Measurements from ENCODE around the gene SCYL1.
"Not testable (repeated sequence)": the region's sequence is repeated elsewhere in the genome, so short reads cannot be mapped to it uniquely, and the experiment has no call there.

Gene SCYL1

DNA sequence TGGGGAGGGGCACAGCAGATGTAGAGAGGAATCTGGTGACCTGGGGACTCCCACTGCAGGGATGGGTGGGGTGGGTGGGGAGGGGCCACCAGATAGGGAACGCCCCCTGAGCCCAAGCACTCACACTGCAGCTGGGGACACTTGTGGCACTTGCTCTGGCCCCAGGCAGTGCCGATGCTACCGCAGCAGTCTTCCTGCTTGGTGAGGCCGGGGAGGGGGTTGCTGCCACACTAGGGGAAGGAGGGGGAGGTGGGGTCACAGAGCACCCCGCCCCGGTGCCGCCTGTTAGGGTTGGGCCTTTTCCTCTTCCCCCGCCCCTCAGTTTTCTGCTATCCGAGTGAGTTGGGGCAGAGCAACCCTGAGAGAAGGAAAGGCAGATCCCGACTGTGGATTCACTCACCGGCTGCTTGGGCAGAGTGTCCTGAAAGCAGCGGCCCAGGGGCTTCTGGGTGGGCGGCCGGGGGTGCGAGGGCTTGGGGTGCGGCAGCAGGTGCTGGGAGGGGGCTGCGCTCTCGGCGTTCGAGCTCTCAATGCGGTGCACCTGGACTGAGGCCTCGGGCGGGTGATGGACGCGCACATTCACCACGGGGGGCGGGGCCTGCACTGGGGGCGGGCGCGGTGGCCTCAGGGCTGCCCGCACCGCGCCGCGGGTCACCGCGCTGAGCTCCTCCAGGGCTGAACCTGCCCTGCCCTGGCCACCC, 28.6 kb downstream of the SCYL1 start:
- no peak for DNase-seq (ENCODE audit: low read depth, low spot score)

DNA sequence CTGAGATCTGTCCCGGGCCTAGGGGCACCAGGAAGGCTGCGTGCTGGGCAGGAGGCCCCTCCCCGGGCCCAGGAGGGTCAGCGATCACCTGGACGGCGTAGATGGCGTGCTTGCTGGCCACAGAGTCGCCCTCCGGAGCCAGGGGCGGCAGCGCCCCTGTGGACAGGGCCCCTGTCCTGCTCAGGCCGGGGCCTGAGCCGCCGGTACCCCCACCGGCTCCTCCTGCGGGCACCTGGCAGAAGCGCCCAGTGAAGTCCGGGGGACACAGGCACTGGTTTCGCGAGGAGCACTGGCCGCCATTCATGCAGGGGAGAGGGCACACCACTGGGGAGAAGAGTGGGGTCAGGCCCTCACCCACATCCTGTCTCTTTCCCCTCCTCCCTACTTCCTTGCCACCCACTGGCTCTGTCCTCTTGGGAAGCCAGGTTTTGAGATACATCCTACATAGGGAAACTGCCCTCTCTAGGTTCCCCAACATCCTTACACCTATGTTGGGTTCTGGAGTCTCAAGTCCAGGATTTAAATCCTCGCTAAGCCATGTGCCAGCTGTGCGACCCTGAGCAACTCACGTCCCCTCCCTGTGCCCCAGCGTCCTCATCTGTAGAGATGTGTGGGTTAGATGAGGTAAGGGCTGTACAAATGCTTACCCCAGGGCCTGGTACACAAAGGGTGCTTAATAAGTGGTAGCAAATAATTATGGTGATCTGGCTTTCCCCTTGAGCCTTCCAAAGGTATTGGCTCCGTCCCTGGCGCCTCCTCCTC, 29.4 kb downstream of the SCYL1 start:
- no peak for DNase-seq (ENCODE audit: low read depth, low spot score)

DNA sequence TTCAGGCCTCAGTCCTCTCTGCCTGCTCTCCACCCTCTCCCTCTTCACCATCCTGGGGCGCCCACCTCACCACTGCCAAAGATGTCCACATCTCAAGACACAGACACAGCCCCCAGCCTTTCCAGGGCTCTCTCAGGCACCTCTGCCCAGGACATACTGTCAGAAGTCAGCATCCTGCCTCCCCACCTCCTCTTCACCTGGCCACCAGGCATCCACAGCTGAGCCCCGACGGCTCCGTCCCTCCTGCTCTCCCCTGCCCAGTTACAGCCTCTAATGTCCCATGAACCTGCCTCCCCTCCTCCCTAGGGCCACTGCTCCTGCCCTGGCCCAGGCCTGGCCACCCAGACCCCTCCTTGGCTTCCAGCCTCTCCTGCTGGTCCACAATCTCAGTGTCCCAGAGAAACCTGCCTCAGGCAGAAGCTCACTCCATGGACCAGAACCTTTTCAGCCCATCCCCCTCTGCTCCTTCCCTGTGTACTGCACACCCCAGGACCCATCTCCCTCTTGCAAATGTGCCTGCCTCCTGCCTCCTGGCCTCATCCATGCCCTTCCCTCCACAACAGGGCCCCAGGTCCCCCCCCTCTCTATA, 30.1 kb downstream of the SCYL1 start:
- no peak for DNase-seq (ENCODE audit: low read depth, low spot score)

DNA sequence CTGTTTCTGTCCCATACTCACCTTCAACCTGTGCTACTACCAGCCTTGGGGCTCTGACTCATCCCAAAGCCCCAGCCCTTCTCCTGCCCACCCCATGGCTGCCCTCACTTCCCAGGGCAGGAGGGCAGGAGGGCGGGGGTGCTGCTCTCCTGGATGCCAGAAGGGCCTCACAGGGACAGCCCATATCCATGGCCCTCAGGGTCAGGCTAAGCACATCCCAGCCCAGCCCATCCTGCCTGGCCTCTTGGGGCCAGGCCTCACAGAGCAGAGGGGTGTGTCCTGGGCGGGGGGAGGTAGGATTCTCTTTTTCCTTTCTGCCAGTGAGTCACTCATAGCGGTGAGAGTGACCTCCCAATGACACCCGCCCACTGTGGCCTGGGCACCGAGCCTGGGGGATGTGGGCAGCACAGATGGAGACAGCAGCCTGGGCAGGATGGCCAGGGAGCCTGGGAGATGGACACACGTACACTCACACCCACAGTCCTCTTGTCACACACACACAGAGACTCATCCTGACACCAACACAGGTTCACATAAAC, 30.9 kb downstream of the SCYL1 start:
- no peak for DNase-seq (ENCODE audit: low read depth, low spot score)

DNA sequence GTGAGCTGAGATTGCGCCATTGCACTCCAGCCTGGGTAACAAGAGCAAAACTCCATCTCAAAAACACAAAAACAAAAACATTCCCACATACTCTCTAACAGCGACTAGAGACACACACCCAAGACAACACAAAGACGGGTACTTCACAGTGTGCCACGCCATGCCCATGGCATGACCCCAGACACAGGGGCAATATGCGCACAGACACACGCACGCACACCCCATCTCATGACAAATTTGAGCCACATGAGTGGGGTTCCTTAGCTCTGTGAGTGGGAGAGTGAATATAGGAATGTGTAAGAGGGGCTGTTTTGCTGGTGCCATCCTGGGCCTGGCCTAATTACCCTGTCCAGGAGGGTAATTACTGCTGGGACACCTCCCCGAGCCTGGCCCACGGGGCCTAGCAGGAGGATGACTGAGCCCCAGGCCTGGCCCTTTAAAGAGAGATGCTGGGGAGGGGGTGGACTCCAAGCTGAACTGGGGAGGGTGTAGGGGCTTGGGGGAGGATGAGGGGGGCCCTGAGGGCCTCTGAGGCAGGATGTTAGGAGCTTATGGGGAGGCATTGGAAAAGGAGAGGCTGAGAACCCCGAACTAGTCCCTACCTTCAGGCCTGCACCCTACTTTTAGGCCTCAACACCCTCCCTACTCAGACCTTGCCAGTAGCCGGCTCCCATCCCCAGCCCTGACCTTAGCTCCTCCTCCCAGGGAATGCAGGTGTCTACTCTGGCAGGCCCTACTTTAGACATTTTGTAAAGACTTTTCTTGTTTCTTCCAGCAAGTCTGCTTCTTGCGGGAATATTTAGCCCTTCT, 31.8 kb downstream of the SCYL1 start:
- DNase-seq (ENCODE audit: low read depth, low spot score) = no peak

DNA sequence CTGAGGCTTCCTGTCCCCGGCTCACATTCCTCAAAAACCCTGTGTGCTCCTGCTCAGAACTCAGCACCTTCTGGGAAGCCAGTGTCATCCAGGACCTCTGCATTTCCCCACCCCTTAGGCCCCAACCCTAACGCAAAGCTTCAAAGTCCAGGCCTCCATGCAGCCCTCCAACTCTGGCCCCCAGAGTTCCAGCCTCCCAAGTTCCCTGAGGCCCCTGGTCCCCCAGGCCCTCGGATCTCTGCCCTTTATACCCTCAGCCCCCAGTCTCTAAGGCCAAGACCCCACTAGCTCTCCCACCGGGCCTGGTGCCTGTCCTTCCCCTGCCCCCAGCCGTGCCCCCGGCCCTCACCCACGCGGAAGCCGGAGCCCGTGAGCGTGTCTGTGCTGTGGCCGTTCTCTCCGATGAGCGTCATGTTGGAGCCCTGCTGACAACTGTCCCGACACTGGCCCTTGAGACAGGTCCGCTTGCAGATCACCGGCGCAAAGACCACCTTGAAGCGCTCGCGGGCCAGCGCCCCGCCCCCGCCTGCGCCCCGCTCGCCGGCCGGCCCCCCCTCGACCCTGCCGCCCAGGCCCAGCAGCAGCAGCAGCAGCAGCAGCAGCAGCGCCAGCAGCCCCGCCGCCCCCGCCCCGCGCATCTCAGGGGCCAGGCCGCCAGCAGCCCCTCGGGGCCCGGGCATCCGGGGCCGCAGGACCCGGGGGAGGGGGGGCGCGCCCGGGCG, 32.6 kb downstream of the SCYL1 start:
- DNase-seq (ENCODE audit: low read depth, low spot score) = no peak

DNA sequence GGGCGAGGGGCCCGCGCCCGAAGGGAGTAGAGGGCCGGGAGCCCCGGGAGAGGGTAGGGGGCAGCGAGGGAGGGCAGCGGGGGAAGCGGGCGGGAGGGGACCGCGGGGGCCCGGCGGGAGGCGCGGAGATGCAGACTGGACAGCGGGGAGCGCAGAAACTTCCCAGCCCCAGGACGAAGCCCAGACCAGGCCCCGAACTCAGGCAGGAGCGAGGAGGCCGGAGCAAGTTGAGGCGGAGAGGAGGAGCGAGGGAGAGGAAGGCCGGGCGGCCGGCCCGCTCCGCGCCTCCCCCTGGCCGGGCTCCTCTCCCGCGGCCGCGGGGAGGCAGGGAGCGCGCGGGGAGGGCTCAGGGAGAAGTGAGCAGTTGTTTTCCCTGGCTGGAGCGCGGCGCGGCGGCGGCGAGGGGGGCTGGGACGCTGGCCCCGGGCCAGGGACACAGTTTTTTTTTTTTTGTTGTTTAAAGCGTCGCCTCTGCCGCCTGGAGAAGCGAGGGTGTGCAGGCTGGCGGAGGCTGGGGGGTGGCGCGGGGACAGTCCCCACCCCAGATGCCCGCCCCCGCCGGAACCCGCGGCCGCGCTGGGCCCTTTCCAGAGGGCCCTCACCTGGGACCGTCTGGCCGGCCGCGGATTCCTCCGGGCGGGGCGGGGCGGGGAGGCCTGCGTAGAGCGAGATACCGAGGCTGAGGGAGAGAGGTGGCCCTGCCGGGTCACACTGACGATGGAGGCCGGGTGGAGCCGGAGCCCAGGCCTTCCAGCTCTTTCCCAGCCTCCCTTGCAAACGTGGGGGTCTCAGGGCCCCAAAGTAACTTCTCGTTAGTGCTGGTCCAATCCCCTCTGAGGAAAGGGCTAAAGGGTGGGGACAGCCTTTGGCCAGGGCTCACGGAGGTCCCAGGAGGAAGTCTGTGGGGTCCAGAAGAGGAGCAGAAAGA, 33.4 kb downstream of the SCYL1 start, which contains the start of gene LTBP3:
Gene LTBP3, minus strand, starts transcription at position 358 of the 928 bp plus-strand sequence. CDS start 400 bp downstream, outside the sequence.
- no peak for DNase-seq (ENCODE audit: low read depth, low spot score)

DNA sequence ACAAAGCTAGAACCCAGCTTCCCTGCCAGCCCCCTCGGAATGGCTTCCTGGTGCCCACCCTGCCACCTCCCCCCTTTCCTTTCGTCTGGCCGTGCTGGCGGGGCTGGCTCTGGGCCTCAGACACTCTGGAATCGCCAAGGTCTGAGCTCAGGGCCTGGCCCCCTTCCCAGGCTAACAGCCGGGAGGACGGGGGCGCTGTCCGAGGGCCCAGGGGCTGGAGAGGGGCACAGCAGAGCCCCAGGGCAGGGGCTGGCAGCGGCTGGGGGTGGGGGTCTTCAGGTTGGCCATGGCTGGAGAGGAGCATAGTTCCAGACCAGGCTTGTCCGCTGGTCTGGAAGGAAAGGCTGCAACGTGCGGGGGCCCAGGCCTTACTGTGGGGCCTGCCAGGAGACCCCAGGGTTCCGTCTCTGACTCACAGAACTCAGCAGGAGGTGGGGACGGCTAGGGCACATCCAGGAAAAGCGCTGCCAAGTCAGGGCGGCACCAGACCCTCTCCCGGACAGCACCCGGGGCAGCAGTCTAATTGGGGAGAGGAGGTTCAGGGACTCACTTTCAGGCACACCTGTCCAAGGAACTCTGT, 34.1 kb downstream of the SCYL1 start:
- DNase-seq (ENCODE audit: low read depth, low spot score) = no peak

DNA sequence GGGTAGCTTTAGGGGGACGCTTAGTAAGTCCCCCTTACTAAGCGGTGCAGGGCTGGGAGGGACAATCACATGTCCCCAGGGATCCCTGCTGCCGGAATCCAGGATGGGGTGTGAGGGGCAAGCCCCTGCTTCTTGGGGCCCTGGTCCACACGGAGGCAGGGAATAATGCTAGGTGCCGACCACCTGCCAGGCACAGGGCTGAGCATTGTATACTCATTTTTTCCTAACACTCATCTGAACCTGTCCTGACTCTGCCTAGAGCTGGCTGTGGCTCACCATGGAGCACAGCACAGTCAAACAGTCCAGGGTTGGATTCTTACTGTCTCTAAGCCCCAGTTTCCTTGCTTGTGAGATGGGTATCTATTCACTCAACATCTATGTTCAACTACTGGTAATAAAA, 34.7 kb downstream of the SCYL1 start:
- no peak for DNase-seq (ENCODE audit: low read depth, low spot score)

DNA sequence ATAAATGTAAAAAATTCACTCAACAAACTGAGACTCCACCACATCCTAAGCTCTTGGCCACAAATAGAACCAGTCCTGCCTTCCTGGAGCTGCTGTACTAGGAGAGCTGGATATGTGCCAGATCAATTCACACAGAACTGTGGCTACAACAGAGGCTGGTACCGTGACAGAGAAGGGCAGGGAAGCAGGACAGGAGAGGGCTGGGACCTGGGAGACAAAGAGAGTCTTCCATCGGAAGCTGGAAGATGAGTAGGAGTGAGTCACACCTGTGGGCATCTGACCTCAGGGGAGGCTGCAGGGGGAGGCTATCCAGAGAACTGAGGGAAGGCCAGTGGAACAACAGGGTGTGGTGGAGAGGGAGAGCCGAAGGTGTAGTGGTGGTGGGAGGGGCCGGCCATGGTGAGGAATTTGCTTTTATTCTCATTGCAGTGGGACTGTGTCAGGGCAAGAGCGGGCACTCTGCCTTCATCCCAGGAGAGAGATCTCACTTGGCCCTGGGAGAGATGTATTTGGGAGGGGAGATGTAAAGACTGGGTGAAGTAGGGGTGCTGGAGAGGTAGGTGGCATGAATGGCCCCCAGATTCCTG, 35.2 kb downstream of the SCYL1 start:
- no peak for DNase-seq (ENCODE audit: low read depth, low spot score)

DNA sequence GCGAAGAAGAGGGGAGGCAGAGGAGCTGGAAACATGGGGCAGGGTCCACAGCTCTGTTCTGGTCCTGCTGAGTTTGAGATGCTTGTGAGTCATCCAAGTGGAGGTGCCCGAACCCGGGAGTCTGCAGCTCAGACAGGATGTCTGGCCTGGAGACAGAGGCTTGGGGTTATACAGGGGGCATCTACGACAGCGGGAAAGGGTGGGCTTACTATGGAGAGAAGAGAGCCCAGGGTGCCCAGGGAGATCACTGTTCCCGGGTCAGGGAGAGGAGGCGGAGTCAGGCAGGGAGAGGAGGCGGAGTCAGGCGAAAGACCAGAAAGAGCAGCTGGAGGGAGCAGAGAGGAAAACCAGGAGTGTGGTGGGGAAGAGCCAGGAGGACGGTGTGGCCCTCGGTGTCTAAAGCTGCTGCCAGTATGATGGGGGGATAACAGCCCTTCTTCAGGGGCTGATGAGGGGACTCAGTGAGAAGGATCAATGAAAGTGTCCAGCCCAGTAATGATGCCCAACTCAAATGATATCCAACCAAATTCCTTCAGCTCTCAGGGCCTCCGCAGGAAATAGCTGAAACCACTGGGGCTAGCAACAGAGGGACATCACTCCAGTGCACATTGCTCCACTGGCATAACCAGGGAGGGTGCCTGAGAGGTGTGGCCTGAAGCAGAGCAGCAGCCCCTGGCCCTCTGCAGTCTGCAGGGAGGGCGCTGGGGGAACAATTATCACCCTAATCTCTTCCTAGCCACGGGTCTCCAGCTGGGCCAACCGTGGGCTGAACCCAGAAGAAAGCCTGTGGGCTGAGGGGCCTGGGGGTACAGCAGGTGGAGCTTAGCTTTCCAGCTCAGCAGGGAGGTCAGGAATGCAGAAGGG, 35.9 kb downstream of the SCYL1 start:
- peak; percentile 72 for DNase-seq (ENCODE audit: low read depth, low spot score)

DNA sequence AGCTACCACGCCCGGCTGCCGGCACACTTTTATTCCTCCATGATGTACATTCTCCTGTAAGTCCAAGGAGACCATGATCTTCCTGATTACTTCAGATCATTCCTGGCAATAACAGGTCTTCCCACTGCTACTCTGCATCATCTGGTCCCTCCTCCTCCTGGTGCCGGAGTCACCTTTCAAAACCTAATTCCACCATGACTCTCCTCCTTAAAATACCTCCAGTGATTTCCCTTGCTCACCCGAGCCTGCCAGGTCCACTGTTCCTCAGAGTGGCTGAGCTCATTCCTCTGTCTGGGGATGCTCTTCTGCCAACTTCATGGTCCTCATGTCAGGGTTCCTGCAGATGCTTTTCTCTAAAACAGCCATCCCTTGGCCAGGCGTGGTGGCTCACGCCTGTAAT, 37.1 kb downstream of the SCYL1 start:
- DNase-seq (ENCODE audit: low read depth, low spot score) = no peak

DNA sequence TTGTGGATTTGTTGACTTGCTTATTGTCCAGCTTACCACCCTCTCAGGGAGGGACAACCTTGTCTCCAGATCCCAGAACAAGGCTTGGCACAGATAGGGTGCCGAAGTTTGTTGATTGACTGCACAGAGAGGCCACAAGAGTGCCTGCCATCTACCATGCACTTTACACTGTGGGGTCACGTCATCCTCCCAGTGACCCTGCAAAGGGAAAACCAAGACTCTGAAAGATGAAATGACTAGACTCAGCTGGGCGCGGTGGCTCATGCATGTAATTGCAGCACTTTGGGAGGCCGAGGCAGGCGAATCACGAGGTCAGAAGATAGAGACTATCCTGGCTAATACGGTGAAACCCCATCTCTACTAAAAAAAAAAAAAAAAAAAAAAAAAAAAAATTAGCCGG, 37.9 kb downstream of the SCYL1 start:
- no peak for DNase-seq (ENCODE audit: low read depth, low spot score)

DNA sequence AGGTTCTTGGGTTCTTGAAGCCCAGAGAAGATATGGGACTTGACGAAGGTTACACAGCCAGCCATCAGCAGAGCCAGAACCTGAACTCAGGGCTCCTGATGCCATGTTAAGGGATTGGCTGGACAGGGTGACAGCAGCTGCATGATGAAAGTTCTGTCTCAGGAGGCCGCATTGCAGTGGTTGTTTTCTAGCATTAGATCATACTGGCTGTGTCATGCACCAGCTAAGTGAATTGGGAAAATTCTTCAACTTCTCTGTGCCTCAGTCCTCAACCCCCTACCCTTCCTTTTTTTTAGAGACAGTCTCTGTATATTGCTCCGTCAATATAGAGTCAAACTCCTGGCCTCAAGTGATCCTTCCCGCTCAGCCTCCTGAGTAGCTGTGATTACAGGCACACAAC, 38.7 kb downstream of the SCYL1 start:
- DNase-seq (ENCODE audit: low read depth, low spot score) = no peak

DNA sequence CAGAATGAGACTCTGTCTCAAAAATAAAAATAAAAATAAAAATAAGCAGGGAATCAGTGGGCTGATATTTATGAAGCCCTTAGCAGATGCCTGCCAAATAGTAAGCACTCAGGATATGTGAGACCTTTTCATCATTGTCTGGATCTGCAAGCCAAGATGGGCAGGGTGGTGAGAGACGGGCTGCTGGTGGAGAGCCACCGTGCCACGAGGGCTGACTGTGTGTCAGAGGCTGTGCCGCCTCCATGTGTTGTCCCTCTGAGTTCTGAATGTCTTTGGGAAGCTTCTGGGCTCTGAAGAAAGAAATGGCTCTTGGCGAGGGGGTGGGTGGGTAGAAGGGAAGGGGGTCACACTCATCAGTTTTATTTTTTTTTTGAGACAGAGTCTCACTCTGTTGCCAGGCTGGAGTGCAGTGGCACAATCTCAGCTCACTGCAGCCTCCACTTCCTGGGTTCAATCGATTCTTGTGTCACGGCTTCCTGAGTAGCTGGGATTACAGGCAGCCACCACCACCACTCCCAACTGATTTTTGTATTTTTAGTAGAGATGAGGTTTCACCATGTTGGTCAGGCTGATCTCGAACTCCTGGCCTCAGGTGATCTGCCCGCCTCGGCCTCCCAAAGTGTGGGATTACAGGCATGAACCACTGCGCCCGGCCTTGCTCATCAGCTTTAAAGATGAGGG, 40.1 kb downstream of the SCYL1 start:
- not testable (repeated sequence) for DNase-seq (ENCODE audit: low read depth, low spot score)

DNA sequence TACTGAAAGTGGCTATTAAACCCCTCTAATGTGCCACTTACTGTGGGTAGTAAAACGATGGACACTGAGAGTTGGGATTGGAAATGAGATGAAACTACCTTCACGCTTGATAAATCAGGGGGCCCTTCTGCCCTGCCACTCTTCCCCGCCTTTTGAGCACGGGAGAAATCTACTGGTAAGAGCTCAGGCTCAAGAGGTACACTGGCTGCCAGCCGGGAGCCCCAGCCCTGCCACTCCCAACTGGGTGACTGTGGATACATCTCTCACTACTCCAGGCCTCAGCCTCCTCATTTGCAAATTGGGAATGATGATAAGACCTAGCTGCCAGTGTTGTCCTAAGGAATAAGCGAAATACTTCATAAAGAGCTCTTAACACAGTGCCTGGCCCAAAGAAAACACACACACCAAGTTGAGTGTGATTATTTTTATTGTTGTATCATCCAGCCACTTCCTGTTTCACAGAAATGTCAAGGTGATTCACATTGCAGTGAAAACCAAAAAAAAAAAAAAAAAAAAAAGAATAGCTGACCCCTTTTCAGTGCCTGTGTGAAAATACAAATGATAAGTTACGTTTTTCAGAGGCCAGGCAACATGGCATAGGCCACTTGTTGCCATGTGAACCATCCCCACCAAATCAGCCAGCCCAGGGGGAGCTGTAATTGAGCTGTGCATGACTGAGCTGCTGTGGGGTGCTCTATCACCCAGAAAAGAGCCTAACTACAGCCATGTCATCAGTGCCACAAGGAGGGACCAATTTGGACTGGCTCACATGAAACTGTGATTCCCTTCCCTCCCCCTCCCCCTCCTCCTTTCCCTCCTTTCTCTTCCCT, 41.0 kb downstream of the SCYL1 start:
- DNase-seq (ENCODE audit: low read depth, low spot score) = no peak

Data from brain pericyte (primary cell).